PC-3 (cell line): ENCODE data around the gene SCAPER. TPM values are rescaled to one million over a fixed set of nuclear protein-coding genes. Genes with fewer than 3 reads are reported as not detected.

Experiments used
- ATAC-seq: fragments of 200-7000 bp; cut with Tn5 transposase; 2 replicates; pipeline ENCODE4 v1.9.1; 2020; ENCODE audit warnings: mild to moderate bottlenecking, moderate library complexity
- BruUV-seq: library from RNA; stranded (reverse); fragments of 400-500 nt; replicated peaks from 2 replicates; lab custom pipeline; 2021; lab: Mats Ljungman, UMichigan
- CTCF ChIA-PET: fragments of 300-600 bp; sonication (Branson Sonifier 250); formaldehyde crosslinking; loops from one replicate; lab custom pipeline; 2022; ENCODE audit warnings: antibody characterized with exemption; lab: Charles Lee
- POLR2A ChIA-PET: fragments of 300-600 bp; sonication (Branson Sonifier 250); formaldehyde crosslinking; loops from one replicate; lab custom pipeline; 2022; ENCODE audit warnings: antibody characterized with exemption; ENCODE audit not compliant: unreplicated experiment; lab: Charles Lee
- DNase-seq: peaks from one replicate; pipeline ENCODE4 v3.0.0-alpha.2; 2015
- H2AFZ ChIP-seq: fragments of 300-600 bp; sonication (generic); 2 replicates; pipeline ENCODE4 v1.6.0; 2016; ENCODE audit warnings: antibody characterized with exemption, low read length
- H3F3A ChIP-seq: fragments of 300-600 bp; sonication (generic); one replicate; pipeline ENCODE4 v1.6.0; 2017; ENCODE audit warnings: antibody characterized with exemption, low read length, control low read depth, mild to moderate bottlenecking; ENCODE audit not compliant: unreplicated experiment
- H3K27ac ChIP-seq: fragments of 300-600 bp; sonication (generic); 2 replicates; pipeline ENCODE4 v1.5.1; 2016; ENCODE audit warnings: mild to moderate bottlenecking, low read length
- H3K27me3 ChIP-seq: fragments of 300-600 bp; sonication (generic); 2 replicates; pipeline ENCODE4 v1.6.1; 2016; ENCODE audit warnings: low read length, mixed read lengths
- H3K36me3 ChIP-seq: fragments of 300-600 bp; sonication (generic); 2 replicates; pipeline ENCODE4 v1.6.1; 2016; ENCODE audit warnings: low read depth, mixed run types, low read length, mixed read lengths
- H3K4me1 ChIP-seq: fragments of 300-600 bp; sonication (generic); 2 replicates; pipeline ENCODE4 v1.5.1; 2016; ENCODE audit warnings: low read length; ENCODE audit not compliant: insufficient read depth
- H3K4me2 ChIP-seq: fragments of 300-600 bp; sonication (generic); 2 replicates; pipeline ENCODE4 v1.6.0; 2016; ENCODE audit warnings: low read length
- H3K4me3 ChIP-seq: fragments of 300-600 bp; sonication (generic); 2 replicates; pipeline ENCODE4 v1.5.1; 2016; ENCODE audit warnings: mild to moderate bottlenecking, low read length, mixed read lengths
- H3K79me2 ChIP-seq: fragments of 300-600 bp; sonication (generic); 2 replicates; pipeline ENCODE4 v1.6.1; 2017; ENCODE audit warnings: low read length, mixed read lengths
- H3K9ac ChIP-seq: fragments of 300-600 bp; sonication (generic); 2 replicates; pipeline ENCODE4 v1.6.0; 2016; ENCODE audit warnings: mild to moderate bottlenecking, low read length
- H3K9me2 ChIP-seq: fragments of 300-600 bp; sonication (generic); replicated peaks from 2 replicates; pipeline ENCODE4 v1.6.1; 2016; ENCODE audit warnings: mixed run types, low read length, mixed read lengths
- H3K9me3 ChIP-seq: fragments of 300-600 bp; sonication (generic); 2 replicates; pipeline ENCODE4 v1.6.1; 2016; ENCODE audit warnings: low read length, mixed read lengths
- H4K20me1 ChIP-seq: fragments of 300-600 bp; sonication (generic); 2 replicates; pipeline ENCODE4 v1.6.1; 2016; ENCODE audit warnings: low read length, mixed read lengths
- EZH2 ChIP-seq: fragments of 300-600 bp; sonication (generic); IDR thresholded peaks from one replicate; pipeline ENCODE4 v1.6.1; 2017; ENCODE audit warnings: antibody characterized with exemption, mild to moderate bottlenecking, low read length; ENCODE audit not compliant: unreplicated experiment
- EZH2phosphoT487 ChIP-seq: fragments of 300-600 bp; sonication (generic); IDR thresholded peaks from 2 replicates; pipeline ENCODE4 v1.6.1; 2018; ENCODE audit warnings: mild to moderate bottlenecking, antibody characterized with exemption, low read length, borderline replicate concordance
- intact Hi-C: fragments of 100-400 bp; cut with micrococcal nuclease; formaldehyde crosslinking; loops from 2 replicates; pipeline ENCODE4 v1.9.0; 2023
- total RNA-seq: library from RNA; depleted of rRNA; stranded (reverse); fragments of >200 nt; gene quantifications from 2 replicates; pipeline ENCODE4 v1.2.3, GENCODE V29; 2014
- TF ChIP-seq, protein P1 (sequence below): fragments of 300-600 bp; sonication (generic); conservative IDR thresholded peaks from 2 replicates; pipeline ENCODE4 v1.5.1; 2017; ENCODE audit warnings: antibody characterized with exemption, low read depth, mild to moderate bottlenecking, low read length

The SCAPER gene
- total RNA-seq, 1 experiment from 2014 or later: 6.0 TPM

DNA sequence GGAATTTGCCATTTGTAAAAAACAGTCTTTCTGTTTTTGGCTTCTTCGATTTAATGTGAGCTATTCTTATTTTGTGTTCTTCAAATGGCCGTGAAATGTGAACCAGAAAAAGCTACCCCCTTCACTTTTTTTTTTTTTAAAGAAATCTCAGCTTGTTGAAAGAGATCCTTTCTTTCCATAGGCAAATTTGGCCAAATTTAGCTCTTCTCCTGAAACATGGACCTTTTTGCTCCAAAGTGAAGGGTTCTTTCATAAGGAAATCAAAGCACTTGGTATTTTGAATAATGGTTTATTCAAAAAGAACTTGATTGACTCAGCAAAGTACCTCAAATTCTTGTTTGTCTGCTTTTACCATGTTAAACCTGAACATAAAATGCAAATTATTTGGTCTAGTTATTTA, 36.5 kb upstream of the SCAPER start:
- Histone ChIP-seq H3K27me3 (no peaks in the 10 kb centered on the region), H3K9ac (no peak overlapping the region), H3K4me2 (no peak overlapping the region), H3K79me2 (no peaks in the 10 kb centered on the region), H3K4me3 (no peak overlapping the region), H3K9me3 (no peaks in the 10 kb centered on the region), H3F3A (no peaks in the 10 kb centered on the region), H3K36me3 (peaks cover 3% of the 10 kb centered on the region; the same call in 1 of the 2 replicates), H3K9me2 (no peaks in the 10 kb centered on the region), H3K4me1 (no peaks in the 10 kb centered on the region), H2AFZ (no peak overlapping the region), H4K20me1 (no peaks in the 10 kb centered on the region), H3K27ac (no peak overlapping the region)
- intact Hi-C loops: no loop called here
- no peak for ATAC-seq
- DNase-seq: no peak
- no TSS peak for BruUV-seq
- no peak for TF ChIP-seq EZH2
- no peak for TF ChIP-seq EZH2phosphoT487
- TF ChIP-seq, protein P1, sequence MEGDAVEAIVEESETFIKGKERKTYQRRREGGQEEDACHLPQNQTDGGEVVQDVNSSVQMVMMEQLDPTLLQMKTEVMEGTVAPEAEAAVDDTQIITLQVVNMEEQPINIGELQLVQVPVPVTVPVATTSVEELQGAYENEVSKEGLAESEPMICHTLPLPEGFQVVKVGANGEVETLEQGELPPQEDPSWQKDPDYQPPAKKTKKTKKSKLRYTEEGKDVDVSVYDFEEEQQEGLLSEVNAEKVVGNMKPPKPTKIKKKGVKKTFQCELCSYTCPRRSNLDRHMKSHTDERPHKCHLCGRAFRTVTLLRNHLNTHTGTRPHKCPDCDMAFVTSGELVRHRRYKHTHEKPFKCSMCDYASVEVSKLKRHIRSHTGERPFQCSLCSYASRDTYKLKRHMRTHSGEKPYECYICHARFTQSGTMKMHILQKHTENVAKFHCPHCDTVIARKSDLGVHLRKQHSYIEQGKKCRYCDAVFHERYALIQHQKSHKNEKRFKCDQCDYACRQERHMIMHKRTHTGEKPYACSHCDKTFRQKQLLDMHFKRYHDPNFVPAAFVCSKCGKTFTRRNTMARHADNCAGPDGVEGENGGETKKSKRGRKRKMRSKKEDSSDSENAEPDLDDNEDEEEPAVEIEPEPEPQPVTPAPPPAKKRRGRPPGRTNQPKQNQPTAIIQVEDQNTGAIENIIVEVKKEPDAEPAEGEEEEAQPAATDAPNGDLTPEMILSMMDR: no peak
- POLR2A ChIA-PET: no interaction called here
- CTCF ChIA-PET: interaction anchor here (0.6 to 0.7 kb wide), 2 partner anchors 30 to 1351 kb away, joined by 3 read pairs; no protein-coding TSS in a partner anchor

DNA sequence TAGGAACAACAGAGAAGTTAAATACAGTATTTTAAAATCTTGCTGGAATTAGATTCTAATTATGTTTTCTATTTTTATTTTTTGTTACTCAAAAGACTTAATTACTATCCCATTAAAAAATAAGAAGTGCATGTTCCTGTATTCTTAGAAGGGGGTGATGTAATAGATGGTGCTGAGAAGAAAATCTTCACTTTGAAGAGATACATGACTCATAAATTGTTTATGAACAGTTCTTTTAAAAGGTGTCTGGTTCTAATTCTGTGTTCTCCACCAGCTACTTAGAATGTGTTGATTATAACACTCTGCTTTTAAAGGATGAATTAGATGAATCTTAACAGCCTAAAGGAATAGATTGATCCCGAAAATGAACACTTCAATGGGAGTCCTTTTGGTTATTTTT, 34.6 kb upstream of the SCAPER start:
- H2AFZ ChIP-seq: no peak overlapping the region
- ChIA-PET CTCF (no interaction called here), POLR2A (no interaction called here)
- ATAC-seq (no peak), DNase-seq (no peak)
- no peak overlapping the region for H3K27ac ChIP-seq
- TF ChIP-seq, protein P1: no peak
- TF ChIP-seq EZH2 (no peak), EZH2phosphoT487 (no peak)
- no peak overlapping the region for H3K9ac ChIP-seq
- no peaks in the 10 kb centered on the region for H3K79me2 ChIP-seq
- H3K4me3 ChIP-seq: no peak overlapping the region
- no peaks in the 10 kb centered on the region for H4K20me1 ChIP-seq
- no peaks in the 10 kb centered on the region for H3K27me3 ChIP-seq
- BruUV-seq: no TSS peak
- H3K36me3 ChIP-seq: peaks cover 7% of the 10 kb centered on the region; the same call in 1 of the 2 replicates
- H3K4me2 ChIP-seq: no peak overlapping the region
- H3K9me2 ChIP-seq: no peaks in the 10 kb centered on the region
- H3K4me1 ChIP-seq: no peaks in the 10 kb centered on the region
- no peaks in the 10 kb centered on the region for H3K9me3 ChIP-seq
- no peaks in the 10 kb centered on the region for H3F3A ChIP-seq
- intact Hi-C loops: no loop called here

DNA sequence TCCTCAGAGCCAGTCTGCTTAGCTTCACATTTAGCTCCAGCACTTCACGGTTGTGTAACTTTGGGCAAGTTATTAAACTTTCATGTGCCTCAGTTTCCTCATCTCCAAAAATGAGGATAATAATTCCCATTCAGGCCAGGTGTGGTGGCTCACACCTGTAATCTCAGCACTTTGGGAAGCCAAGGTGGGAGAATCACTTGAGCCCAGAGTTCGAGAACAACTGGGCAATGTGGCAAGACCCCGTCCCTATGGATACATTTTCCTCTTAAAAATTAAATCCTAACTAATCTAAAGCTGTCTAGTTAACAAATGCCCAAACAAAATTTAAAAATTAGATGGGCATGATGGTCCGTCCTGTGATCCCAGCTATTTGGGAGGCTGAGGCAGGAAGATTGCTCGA, 33.6 kb upstream of the SCAPER start:
- ChIA-PET POLR2A (no interaction called here), CTCF (no interaction called here)
- Histone ChIP-seq H3K4me2 (no peak overlapping the region), H2AFZ (no peak overlapping the region), H3K9ac (no peak overlapping the region), H3K9me2 (no peaks in the 10 kb centered on the region), H3K79me2 (peaks cover under 1% of the 10 kb centered on the region; the same call in 1 of the 2 replicates), H3K4me1 (no peaks in the 10 kb centered on the region), H3K9me3 (no peaks in the 10 kb centered on the region), H3K27me3 (no peaks in the 10 kb centered on the region), H3K4me3 (no peak overlapping the region), H3F3A (no peaks in the 10 kb centered on the region), H3K27ac (no peak overlapping the region), H4K20me1 (no peaks in the 10 kb centered on the region), H3K36me3 (peaks cover 7% of the 10 kb centered on the region; the same call in 1 of the 2 replicates)
- no peak for TF ChIP-seq EZH2
- TF ChIP-seq EZH2phosphoT487: no peak
- TF ChIP-seq, protein P1: no peak
- intact Hi-C loops: no loop called here
- DNase-seq (no peak), ATAC-seq (no peak)
- BruUV-seq: no TSS peak
